HFFc6 (cell line): ENCODE results near the gene VSTM2B. TPM values are rescaled to one million over a fixed set of nuclear protein-coding genes. Genes with fewer than 3 reads are reported as not detected.
"Not testable (repeated sequence)": the region's sequence is repeated elsewhere in the genome, so short reads cannot be mapped to it uniquely, and the experiment has no call there.

Experiments
- DNase-seq: peaks from one replicate; pipeline ENCODE4 v3.0.0-alpha.2; 2018
- H3K27ac Mint-ChIP-seq: 2 replicates; pipeline ENCODE4 v1.8.0; 2020; ENCODE audit warnings: mild to moderate bottlenecking, mixed read lengths
- H3K27me3 Mint-ChIP-seq: 2 replicates; pipeline ENCODE4 v1.8.0; 2021; ENCODE audit warnings: mild to moderate bottlenecking, moderate library complexity, mixed read lengths; ENCODE audit not compliant: insufficient read depth
- H3K36me3 Mint-ChIP-seq: 2 replicates; pipeline ENCODE4 v1.8.0; 2021; ENCODE audit warnings: low read depth, mixed read lengths
- H3K4me1 Mint-ChIP-seq: 2 replicates; pipeline ENCODE4 v1.8.0; 2020; ENCODE audit warnings: low read depth, mixed read lengths
- H3K4me3 Mint-ChIP-seq: 2 replicates; pipeline ENCODE4 v1.8.0; 2020; ENCODE audit warnings: mild to moderate bottlenecking, moderate library complexity, mixed read lengths
- H3K9me3 Mint-ChIP-seq: 2 replicates; pipeline ENCODE4 v1.8.0; 2020; ENCODE audit warnings: mild to moderate bottlenecking, mixed read lengths
- total RNA-seq, 6 experiments: library from RNA; stranded (reverse); fragmentation: NEBNext Ultra II Directional; extraction: Animal tissue kit (Norgen Biotek cat#: 25700); gene quantifications; 2 replicates in 1 of 6; 3 replicates in 5 of 6; pipeline ENCODE4 v1.2.3, GENCODE V29; 2021
- TF ChIP-seq, protein P1 (sequence below): fragments of 200-600 bp; sonication (generic); IDR thresholded peaks from 2 replicates; pipeline ENCODE4 v1.5.0; 2021; ENCODE audit warnings: antibody characterized with exemption, mild to moderate bottlenecking

Gene VSTM2B
- total RNA-seq, 6 experiments from 2014 or later = not detected

DNA sequence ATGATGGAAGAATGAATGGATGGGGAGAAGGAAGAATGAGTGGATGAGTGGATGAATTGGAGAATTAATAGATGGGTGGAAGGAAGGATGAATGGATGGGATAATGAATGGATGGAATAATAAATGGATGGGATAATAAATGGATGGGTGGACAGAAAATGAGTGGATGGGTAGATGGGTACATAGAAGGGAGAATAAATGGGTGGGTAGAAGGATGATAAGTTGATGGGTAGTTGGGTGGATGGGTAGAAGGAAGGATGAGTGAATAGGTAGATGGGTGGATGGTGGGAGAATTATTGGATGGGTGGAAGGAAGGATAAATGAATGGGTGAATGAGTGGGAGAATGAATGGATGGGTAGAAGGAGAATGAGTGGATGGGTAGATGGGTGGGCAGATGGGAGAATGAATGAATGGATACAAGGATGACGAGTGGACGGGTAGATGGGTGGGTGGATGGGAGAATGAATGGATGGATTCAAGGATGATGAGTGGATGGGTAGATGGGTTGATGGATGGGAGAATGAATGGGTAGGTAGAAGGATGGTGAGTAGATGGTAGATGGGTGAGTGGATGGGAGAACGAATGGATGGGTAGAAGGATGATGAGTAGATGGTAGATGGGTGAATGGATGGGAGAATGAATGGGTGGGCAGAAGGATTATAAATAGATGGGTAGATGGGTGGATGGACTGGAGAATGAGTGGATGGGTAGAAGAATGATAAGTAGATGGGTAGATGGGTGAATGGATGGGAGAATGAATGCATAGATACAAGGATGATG is 15.9 kb downstream of the VSTM2B start:
- no peaks in the 10 kb centered on the region for H3K36me3 Mint-ChIP-seq
- no peak for DNase-seq
- no peaks in the 10 kb centered on the region for H3K4me1 Mint-ChIP-seq
- no peak overlapping the region for H3K27ac Mint-ChIP-seq
- H3K4me3 Mint-ChIP-seq = no peak overlapping the region
- TF ChIP-seq, protein P1, sequence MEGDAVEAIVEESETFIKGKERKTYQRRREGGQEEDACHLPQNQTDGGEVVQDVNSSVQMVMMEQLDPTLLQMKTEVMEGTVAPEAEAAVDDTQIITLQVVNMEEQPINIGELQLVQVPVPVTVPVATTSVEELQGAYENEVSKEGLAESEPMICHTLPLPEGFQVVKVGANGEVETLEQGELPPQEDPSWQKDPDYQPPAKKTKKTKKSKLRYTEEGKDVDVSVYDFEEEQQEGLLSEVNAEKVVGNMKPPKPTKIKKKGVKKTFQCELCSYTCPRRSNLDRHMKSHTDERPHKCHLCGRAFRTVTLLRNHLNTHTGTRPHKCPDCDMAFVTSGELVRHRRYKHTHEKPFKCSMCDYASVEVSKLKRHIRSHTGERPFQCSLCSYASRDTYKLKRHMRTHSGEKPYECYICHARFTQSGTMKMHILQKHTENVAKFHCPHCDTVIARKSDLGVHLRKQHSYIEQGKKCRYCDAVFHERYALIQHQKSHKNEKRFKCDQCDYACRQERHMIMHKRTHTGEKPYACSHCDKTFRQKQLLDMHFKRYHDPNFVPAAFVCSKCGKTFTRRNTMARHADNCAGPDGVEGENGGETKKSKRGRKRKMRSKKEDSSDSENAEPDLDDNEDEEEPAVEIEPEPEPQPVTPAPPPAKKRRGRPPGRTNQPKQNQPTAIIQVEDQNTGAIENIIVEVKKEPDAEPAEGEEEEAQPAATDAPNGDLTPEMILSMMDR = no peak
- H3K9me3 Mint-ChIP-seq = peaks cover 6% of the 10 kb centered on the region; the same call in 1 of the 2 replicates
- H3K27me3 Mint-ChIP-seq = peaks cover 2% of the 10 kb centered on the region

DNA sequence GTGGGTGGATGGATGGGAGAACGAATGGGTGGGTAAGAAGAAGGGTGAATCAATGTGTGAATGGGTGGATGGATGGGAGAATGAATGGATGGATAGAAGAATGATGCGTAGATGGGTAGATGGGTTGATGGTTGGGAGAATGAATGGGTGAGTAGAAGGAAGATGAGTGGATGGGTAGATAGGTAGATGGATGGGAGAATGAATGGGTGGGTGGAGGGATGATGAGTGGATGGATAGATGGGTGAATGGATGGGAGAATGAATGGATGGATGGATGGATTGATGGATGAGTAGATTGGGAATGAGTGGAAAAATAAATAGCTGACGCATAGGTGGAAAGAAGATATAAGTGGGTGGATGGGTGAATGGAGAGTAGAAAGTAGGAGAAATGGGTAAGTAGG is 16.5 kb downstream of the VSTM2B start:
- H3K27ac Mint-ChIP-seq = no peak overlapping the region
- H3K36me3 Mint-ChIP-seq = no peaks in the 10 kb centered on the region
- H3K4me1 Mint-ChIP-seq = no peaks in the 10 kb centered on the region
- H3K9me3 Mint-ChIP-seq = peaks cover 6% of the 10 kb centered on the region; the same call in 1 of the 2 replicates
- DNase-seq = no peak
- TF ChIP-seq, protein P1 = no peak
- peaks cover 2% of the 10 kb centered on the region for H3K27me3 Mint-ChIP-seq
- H3K4me3 Mint-ChIP-seq = no peak overlapping the region

DNA sequence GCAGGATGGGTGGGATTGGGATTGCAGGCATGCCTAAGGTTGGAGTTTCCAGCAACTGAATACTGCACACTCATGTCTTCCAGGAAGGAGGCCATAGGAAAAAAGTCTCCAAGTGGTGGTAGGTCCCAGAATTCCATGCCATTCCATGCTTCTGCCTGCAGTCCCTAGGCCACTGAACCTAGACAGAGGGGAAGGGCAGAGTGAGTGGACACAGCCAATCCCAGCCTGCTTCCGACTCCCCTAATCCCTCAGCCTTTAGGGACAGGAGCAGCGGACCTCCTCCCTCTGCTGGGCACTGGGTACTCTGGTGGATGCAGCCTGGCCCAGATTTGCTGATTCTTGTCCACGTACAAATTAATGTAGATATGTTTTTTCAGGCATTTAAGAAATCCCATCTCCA is 17.0 kb downstream of the VSTM2B start:
- no peak overlapping the region for H3K4me3 Mint-ChIP-seq
- H3K4me1 Mint-ChIP-seq = no peaks in the 10 kb centered on the region
- peaks cover 3% of the 10 kb centered on the region for H3K27me3 Mint-ChIP-seq
- no peak overlapping the region for H3K27ac Mint-ChIP-seq
- peaks cover 6% of the 10 kb centered on the region; the same call in 1 of the 2 replicates for H3K9me3 Mint-ChIP-seq
- DNase-seq = no peak
- H3K36me3 Mint-ChIP-seq = no peaks in the 10 kb centered on the region
- TF ChIP-seq, protein P1 = no peak

DNA sequence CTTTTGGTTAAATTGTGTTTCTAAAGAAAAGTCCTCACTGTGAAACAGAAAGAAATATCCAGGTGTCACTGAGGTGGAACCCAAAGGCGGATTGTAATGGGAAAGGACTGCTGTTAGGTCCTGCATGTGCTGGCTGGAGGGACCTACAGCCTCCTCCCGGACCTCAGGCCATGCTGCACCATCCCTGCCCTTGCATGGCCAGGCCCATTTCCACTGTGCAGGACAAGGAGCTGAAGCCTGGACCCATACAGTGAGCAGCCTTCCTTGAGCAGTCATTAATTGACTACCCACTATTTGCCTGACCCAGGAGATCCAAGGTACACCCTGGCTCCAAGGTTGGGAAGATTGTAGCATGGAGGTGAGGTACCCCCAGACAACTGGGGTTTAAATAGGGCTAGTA is 17.6 kb downstream of the VSTM2B start:
- Mint-ChIP-seq H3K27me3 (peaks cover 5% of the 10 kb centered on the region), H3K4me1 (no peaks in the 10 kb centered on the region), H3K36me3 (no peaks in the 10 kb centered on the region), H3K9me3 (peaks cover 6% of the 10 kb centered on the region; the same call in 1 of the 2 replicates), H3K4me3 (no peak overlapping the region), H3K27ac (no peak overlapping the region)
- no peak for DNase-seq
- TF ChIP-seq, protein P1 = no peak

DNA sequence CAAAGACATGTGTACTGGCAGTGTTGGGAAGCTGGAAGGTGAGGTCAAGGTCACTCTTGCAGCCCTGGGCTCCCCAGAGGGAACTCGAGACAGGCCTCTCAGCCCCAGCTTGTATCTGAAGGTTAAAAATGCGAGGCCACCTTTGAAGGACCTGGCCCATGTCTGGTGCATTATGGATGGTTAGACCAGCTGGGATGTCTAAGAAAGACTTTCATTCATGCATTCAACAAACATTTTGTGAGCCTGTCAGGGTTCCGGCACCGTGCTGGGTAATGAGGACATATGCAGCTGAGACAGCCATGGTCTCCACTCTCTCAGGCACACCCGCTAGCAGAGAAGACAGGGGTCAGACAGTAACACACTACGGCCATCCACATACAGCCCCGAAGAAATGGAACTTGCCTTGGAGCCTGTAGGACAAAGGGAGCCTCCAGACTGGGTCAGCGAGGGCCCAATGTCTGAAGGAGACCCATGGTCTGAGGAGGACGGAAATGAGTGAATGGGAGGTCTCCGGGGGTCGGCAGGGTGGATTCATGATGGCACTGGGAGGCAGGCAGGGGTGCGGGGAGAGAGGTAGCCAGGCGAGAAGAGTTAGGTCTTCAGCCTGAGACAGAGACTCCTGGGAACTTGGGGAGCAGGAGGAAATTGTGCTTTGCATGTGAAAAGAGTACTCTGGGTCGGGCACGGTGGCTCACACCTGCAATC is 19.0 kb downstream of the VSTM2B start:
- H3K4me3 Mint-ChIP-seq = no peak overlapping the region
- peaks cover 4% of the 10 kb centered on the region; the same call in 1 of the 2 replicates for H3K27me3 Mint-ChIP-seq
- H3K9me3 Mint-ChIP-seq = peaks cover 6% of the 10 kb centered on the region; the same call in 1 of the 2 replicates
- no peaks in the 10 kb centered on the region for H3K36me3 Mint-ChIP-seq
- no peaks in the 10 kb centered on the region for H3K4me1 Mint-ChIP-seq
- H3K27ac Mint-ChIP-seq = no peak overlapping the region
- TF ChIP-seq, protein P1 = no peak
- no peak for DNase-seq

DNA sequence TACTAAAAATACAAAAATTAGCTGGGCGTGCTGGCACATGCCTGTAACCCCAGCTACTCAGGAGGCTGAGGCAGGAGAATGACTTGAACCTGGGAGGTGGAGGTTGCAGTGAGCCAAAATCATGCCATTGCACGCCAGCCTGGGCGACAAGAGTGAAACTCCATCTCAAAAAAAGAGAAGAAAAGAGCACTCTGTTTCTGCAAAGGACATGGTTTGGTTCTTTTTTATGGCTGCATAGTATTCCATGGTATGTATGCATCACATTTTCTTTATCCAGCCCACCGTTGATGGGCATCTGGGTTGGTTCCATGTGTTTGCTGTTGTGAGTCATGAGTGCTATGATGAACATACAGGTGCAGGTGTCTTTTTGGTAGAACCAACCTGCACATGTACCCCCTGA is 19.7 kb downstream of the VSTM2B start:
- not testable (repeated sequence) for H3K9me3 Mint-ChIP-seq, H3K27me3 Mint-ChIP-seq, H3K4me1 Mint-ChIP-seq, H3K36me3 Mint-ChIP-seq, H3K27ac Mint-ChIP-seq, H3K4me3 Mint-ChIP-seq, DNase-seq
